Ovary (tissue), 9 donors: ENCODE data around the gene JAM3. TPM values are rescaled to one million over a fixed set of nuclear protein-coding genes. Genes with fewer than 3 reads are reported as not detected.

Experiments used
- DNase-seq, 5 donors: peaks; one replicate each; pipeline ENCODE4 v3.0.0-alpha.2; 2019 to 2020
- H3K27ac ChIP-seq, 2 donors: fragments of 200-600 bp; one replicate each; pipeline versions ENCODE4 v1.5.1 to v1.8.0; 2019 to 2022
- H3K27me3 ChIP-seq: fragments of 200-600 bp; one replicate; pipeline ENCODE4 v1.8.0; 2022
- H3K36me3 ChIP-seq: fragments of 200-600 bp; sonication (generic); one replicate; pipeline ENCODE4 v1.5.1; 2019
- H3K4me1 ChIP-seq: one replicate; pipeline ENCODE4 v1.8.1; 2013; ENCODE audit warnings: mild to moderate bottlenecking, moderate library complexity; ENCODE audit not compliant: insufficient read depth
- H3K4me3 ChIP-seq: fragments of 200-600 bp; sonication (generic); one replicate; pipeline ENCODE4 v1.5.1; 2017
- H3K9me3 ChIP-seq, 2 donors: fragments of 200-600 bp in 1 of 2; sonication (generic) in 1 of 2; one replicate each; pipeline versions ENCODE4 v1.5.1 to v1.8.1; 2013 to 2019; ENCODE audit warnings: mild to moderate bottlenecking in 1 of 2, moderate library complexity in 1 of 2
- CTCF ChIP-seq, 3 donors: fragments of 450-650 bp in 2 of 3; fragments of 200-600 bp in 1 of 3; IDR thresholded peaks; one replicate each; pipeline versions ENCODE4 v1.5.1 to v1.8.0; 2016 to 2022; ENCODE audit warnings: antibody characterized with exemption in 3 of 3, mild to moderate bottlenecking in 1 of 3
- EP300 ChIP-seq: sonication (generic); formaldehyde crosslinking; IDR thresholded peaks from one replicate; pipeline ENCODE4 v1.6.1; 2017; ENCODE audit warnings: antibody characterized with exemption
- POLR2A ChIP-seq: fragments of 450-650 bp; IDR thresholded peaks from one replicate; pipeline ENCODE4 v1.6.1; 2017; ENCODE audit warnings: antibody characterized with exemption, mild to moderate bottlenecking, moderate library complexity
- WGBS, 3 donors: extraction: QIAGEN DNeasy Blood & Tissue Kit in 1 of 3; methylation state at CpG; one replicate each; pipeline versions ENCODE4 v1.1.5 to v1.1.7; 2013 to 2017; 5-methylcytosine and 5-hydroxymethylcytosine counted together
- intact Hi-C, 4 donors: fragments of 100-400 bp; cut with DNase I; formaldehyde crosslinking; loops; one replicate each; pipeline versions ENCODE4 v1.11.0 to v1.15.1; 2022 to 2023
- polyA plus RNA-seq, 2 donors: library from polyadenylated mRNA; stranded (reverse); fragments of 200-250 nt in 1 of 2; fragments of 350-450 nt in 1 of 2; fragmentation: Illumina TruSeq in 1 of 2; extraction: RNeasy Lipid Tissue Mini Kit (QIAGEN cat#74804) in 1 of 2; gene quantifications; one replicate each; pipeline ENCODE4 v1.2.3, GENCODE V29; 2013 to 2014
- total RNA-seq, 7 donors: library from RNA; depleted of rRNA in 2 of 7; stranded (reverse); fragments of >200 nt in 2 of 7; fragmentation: NEBNext Ultra II Directional in 3 of 7; extraction: Animal tissue kit (Norgen Biotek cat#: 25700) in 3 of 7; gene quantifications; one replicate each; pipeline versions ENCODE4 v1.1.0 to v1.2.4, GENCODE V29; 2016 to 2023
- donor health status: DM: no; HTN: no; CAD: no; lungs with moderate emphysema.
- donor health status: DM: no; HTN: no; CAD: no.
- donor health status: Bipolar disorder and iron deficiency.
- donor health status: DM: yes; HTN: yes; CAD: no.
- donor health status: DM: no; HTN: no; CAD: no.
- donor health status: DM: yes; HTN: yes; CAD: no.

JAM3 gene
- total and polyA plus RNA-seq, 9 donors = 32.5 to 95.0 (median 72.3) TPM

DNA sequence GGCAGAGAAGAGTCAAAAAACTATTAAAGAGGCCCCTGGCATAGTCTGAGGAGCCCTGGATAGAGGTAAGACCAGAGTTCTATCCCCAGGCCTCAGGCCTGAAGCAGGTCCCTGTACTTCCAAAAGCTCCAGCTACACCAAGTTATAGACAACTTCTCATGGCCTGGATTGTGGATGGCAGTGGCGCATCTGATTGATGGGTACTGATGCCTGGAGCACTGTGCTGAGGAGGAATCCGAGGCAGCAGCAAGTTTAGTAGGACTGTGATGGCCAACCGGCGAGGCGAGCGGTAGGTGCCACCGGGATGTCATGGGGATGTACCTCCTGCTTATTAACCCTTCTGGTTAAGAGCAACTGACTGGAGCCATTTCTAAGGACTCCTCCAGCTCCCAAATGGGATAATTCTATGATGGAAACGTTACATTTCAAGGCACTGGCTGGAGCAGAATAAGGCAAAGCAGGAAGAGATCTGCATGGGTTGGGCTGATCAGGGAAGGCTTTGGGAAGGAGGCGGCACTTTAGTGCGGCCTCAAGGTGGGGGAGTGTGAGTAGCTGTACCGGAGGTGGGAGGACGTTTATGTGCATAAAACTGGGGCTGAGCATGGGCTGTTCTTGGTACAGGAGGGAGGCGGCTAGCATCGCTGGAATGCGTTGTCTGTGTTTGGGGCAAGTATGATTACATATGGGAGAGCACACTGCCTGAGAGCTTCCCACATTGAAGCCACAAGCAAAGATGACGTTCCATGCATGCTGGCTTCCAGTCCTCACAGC is 24.2 kb upstream of the JAM3 start:
- 75 to 79% (median 77%) methylated on average over 16 of the region's 16 CpGs for WGBS, 3 donors
- intact Hi-C loops = loop anchor here in 3 of 4 donors (5.0 kb wide), 3 partner anchors 78 to 98 kb away; partner anchors contain the start of gene IGSF9B (in 1 of the 3)
- no peak for DNase-seq
- Histone ChIP-seq H3K27ac (no peak overlapping the region), H3K36me3 (no peaks in the 10 kb centered on the region), H3K4me3 (no peak overlapping the region), H3K27me3 (no peaks in the 10 kb centered on the region), H3K9me3 (no peaks in the 10 kb centered on the region), H3K4me1 (peaks cover 13% of the 10 kb centered on the region)
- TF ChIP-seq EP300 (no peak), CTCF (IDR thresholded peaks at IDR 0.05) (no peak), POLR2A (no peak)

DNA sequence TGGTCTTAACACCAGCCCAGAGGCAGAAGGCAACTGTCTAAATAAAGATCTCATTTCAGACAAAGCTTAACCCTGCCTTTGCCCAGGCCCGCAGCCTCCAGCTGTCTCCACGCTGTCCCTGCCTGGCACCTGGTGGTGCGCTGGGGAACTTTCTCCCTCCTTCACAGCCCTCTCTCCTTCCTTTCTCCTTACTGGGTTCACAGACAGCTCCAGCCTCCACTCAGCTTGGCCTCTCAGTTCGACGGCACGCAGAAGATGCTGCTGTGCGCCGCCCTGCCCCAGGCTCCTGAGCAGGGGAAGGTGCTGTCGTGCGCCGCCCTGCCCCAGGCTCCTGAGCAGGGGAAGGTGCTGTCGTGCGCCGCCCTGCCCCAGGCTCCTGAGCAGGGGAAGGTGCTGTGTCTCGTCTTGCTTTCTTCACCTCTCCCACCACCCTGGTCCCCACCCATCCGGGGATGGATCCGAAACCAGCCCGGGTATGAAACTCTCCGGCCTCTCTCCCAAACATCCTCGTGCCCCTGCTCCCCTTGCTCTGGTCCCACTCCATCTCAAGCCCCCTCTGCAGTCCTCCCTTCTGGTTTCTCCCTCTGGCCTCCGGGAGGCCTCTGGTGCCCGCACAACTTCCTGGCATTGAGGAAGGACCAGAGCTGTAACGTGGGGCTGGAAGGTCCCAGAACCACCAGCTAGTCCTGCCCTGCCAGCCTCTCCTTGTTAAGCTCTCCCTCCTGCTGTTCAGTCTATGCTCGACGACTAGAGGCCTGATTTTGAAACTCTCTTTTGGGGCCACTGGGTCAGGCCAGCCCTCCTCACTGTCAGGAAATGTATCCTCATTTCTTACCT is 22.9 kb upstream of the JAM3 start:
- intact Hi-C loops = loop anchor here in 3 of 4 donors (5.0 kb wide), 3 partner anchors 76 to 96 kb away; partner anchors contain the start of gene IGSF9B (in 1 of the 3)

DNA sequence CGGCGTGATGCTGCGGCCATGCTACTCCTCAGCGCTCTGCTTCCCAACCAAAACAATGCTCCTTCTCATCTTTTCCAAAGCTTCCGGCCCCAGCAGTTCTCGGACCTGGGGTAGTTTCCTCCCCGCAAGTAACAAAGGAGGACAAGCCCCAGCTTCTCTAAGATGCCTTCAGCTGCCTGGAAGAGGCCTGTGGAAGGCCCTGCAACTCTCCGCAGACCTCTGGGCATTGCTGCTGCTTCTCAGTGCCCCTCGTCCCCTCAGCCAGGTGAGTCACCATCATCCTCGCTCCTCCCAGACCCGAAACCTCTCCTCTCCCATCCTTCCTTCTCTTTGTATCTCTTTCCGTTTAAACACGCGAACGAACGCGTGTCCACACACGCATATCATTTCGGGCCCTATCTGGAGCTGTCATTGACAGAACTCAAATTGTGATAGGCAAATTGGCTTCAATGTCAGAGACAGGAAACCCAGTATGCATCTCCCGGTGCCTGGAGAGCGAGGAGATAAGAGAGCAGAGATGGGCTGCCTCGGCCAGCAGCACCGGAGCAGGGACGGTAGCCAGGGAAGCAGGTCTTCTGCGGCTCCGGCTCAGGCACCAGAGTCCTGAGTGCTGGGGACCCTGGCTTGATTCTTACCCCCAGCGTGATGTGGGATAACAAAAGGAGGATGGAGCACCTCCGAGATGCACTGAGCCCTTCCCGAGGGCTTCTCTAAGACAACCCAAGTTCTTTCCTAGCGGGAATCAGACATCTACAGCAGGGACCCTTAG is 22.0 kb upstream of the JAM3 start:
- TF ChIP-seq POLR2A = no peak
- no peak for TF ChIP-seq EP300
- no peak for TF ChIP-seq CTCF (IDR thresholded peaks at IDR 0.05)
- intact Hi-C loops = loop anchor here in 3 of 4 donors (5.0 kb wide), 3 partner anchors 75 to 95 kb away; partner anchors contain the start of gene IGSF9B (in 1 of the 3)
- H3K4me1 ChIP-seq = peaks cover 5% of the 10 kb centered on the region
- peak in 1 of 5 donors; percentile 18 for DNase-seq
- H3K9me3 ChIP-seq = no peaks in the 10 kb centered on the region
- no peaks in the 10 kb centered on the region for H3K27me3 ChIP-seq
- H3K4me3 ChIP-seq = no peak overlapping the region
- WGBS, 3 donors = 73 to 84% (median 77%) methylated on average over 30 of the region's 30 CpGs
- H3K36me3 ChIP-seq = no peaks in the 10 kb centered on the region
- H3K27ac ChIP-seq = peak overlapping the region; percentile 63 to 66

More for the DNA sequence above, 22.9 kb upstream of the JAM3 start:
- WGBS, 3 donors = 84 to 88% (median 86%) methylated on average over 25 of the region's 25 CpGs
- Histone ChIP-seq H3K27ac (no peak overlapping the region), H3K36me3 (no peaks in the 10 kb centered on the region), H3K27me3 (no peaks in the 10 kb centered on the region), H3K9me3 (no peaks in the 10 kb centered on the region), H3K4me3 (no peak overlapping the region), H3K4me1 (peaks cover 9% of the 10 kb centered on the region)
- DNase-seq = no peak
- TF ChIP-seq POLR2A (no peak), EP300 (no peak), CTCF (IDR thresholded peaks at IDR 0.05) (no peak)

GRCh38 chr11:134047586-134047999 is 21.3 kb upstream of the JAM3 start:
- peak; percentile 87 to 93 (median 89) for DNase-seq
- Histone ChIP-seq H3K27ac (peak overlapping the region; percentile 63 to 66), H3K36me3 (no peaks in the 10 kb centered on the region), H3K27me3 (no peaks in the 10 kb centered on the region), H3K4me3 (no peak overlapping the region), H3K4me1 (peaks cover 5% of the 10 kb centered on the region), H3K9me3 (no peaks in the 10 kb centered on the region)
- 11 to 14% (median 13%) methylated on average over 11 of the region's 11 CpGs for WGBS, 3 donors
- TF ChIP-seq POLR2A (no peak), EP300 (peak; percentile 53)
- intact Hi-C loops = loop anchor here in 3 of 4 donors (5.0 kb wide), 3 partner anchors 75 to 95 kb away; partner anchors contain the start of gene IGSF9B (in 1 of the 3)
